ENCODE measurements around the gene GALNT18.

GRCh38 chr11:11514246-11514645 is 107.6 kb downstream of the GALNT18 start:
- TF ChIP-seq EZH2 (IDR thresholded peaks at IDR 0.05; ENCODE audit: low read depth) (no peak), CTCF (conservative IDR thresholded peaks at IDR 0.05) (no peak)
